Epithelial cell of prostate (primary cell): ENCODE measurements around the gene NOL12.
A peak's percentile ranks its signal among the peaks of the same experiment; 100 is the strongest.
"Not testable (repeated sequence)": the region's sequence is repeated elsewhere in the genome, so short reads cannot be mapped to it uniquely, and the experiment has no call there.

Experiments used
- DNase-seq: peaks from one replicate; pipeline ENCODE4 v3.0.0-alpha.2; 2011; ENCODE audit warnings: low read depth, low spot score
- H3K27ac ChIP-seq: fragments of 450-650 bp; 2 replicates; pipeline ENCODE4 v1.5.1; 2017; ENCODE audit warnings: mild to moderate bottlenecking

Gene NOL12

DNA sequence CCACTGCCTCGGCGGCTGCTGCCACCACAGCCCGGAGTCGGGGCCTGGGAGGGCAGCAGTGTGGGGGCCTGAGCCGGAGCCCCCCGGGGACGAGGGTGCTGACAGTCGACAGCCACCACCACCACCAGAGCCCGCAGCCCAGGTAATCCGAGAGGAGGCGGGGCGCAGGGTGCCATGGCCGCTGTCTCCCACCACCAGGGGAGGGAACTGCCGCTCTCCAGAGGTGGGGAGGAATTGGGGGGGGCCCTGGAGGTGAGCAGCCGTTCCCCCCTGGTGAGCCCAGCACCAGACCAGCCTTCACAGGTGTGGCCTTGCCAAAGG is 23.3 kb downstream of the NOL12 start:
- DNase-seq = no peak

DNA sequence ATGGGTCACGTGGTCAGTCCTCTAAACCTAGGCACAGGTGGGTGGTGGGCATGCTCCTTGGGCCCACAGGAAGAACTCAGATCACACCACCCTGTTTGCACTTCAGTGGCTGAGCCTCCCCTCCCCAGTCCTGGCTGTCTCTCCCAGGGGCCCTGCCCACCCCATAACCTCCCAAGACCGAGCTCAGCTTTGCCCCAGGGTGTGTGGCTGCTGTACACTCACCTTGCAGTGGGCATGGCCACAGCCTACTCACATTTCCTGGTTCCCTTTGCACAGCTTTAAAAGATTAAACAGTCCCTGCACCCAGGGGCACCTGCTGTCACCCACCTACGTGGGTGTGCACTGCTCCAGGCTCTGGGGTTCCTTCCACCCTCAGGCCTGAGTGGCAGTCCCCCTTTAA is 24.5 kb downstream of the NOL12 start:
- no peak for DNase-seq
- H3K27ac ChIP-seq = no peak overlapping the region

More for the DNA sequence above, 23.3 kb downstream of the NOL12 start:
- H3K27ac ChIP-seq = no peak overlapping the region

DNA sequence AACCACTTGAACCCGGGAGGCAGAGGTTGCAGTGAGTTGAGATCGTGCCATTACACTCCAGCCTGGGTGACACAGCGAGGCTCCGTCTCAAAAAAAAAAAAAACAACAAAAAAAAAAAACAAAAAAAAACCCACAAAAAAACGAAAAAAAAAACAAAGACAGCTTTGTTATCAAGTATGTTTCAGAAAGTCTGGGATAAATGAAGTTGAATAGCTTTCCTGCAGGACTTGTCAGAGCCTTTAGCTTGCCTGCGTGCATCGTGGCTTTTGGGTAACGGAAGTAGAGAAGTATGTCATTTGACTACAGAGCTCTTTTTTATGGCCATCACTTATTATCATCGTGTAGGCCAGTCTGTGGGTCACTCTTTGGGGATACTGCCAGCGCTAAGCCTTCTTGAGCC is 25.3 kb downstream of the NOL12 start:
- H3K27ac ChIP-seq = no peak overlapping the region
- no peak for DNase-seq

GRCh38 chr22:37713761-37714160 is 27.6 kb downstream of the NOL12 start:
- H3K27ac ChIP-seq = no peak overlapping the region
- DNase-seq = no peak

DNA sequence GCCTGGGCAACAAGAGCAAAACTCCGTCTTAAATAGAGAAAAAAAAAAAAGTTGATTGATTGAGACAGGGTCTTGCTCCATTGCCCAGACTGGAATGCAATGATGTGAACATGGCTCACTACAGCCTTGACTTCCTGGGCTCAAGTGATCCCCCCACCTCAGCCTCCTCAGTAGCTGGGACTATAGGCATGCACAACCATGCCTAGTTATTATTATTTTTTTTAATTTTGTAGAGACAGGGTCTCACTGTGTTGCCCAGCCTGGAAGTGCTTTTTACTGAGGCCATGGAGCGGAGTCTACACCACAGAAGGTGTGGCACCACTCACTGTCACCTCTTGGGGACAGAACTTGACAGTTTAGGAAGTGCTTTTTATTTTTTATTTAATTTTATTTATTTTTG is 28.5 kb downstream of the NOL12 start:
- H3K27ac ChIP-seq = no peak overlapping the region
- DNase-seq = no peak

- H3K27ac ChIP-seq = no peak overlapping the region
- DNase-seq = no peak
These were observed 29.6 kb downstream of the NOL12 start for GRCh38 chr22:37715760-37716159.

DNA sequence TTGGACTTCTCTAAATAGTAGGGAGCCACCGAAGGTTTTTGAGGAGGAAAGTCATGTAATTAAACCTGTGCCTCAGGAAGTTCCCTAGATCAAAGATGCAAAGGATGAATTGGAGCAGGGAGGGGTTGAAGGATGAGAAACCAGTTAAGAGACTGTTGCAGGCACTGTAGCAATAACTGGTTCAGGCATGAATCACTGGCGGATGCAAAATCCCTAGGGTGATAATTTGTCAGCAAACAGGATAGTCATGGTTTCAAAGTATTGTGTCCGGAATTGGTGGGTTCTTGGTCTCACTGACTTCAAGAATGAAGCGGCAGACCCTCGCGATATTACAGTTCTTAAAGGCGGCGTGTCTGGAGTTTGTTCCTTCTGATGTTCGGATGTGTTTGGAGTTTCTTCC is 30.6 kb downstream of the NOL12 start:
- DNase-seq = peak; percentile 29
- no peak overlapping the region for H3K27ac ChIP-seq

DNA sequence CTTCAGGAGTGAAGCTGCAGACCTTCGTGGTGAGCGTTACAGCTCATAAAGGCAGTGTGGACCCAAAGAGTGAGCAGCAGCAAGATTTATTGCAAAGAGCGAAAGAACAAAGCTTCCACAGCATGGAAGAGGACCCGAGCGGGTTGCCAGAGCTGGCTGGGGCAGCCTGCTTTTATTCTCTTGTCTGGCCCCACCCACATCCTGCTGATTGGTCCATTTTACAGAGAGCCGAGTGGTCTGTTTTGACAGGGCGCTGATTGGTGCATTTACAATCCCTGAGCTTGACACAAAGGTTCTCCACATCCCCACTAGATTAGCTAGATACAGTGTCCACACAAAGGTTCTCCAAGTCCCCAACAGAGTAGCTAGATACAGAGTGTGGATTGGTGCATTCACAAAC is 31.1 kb downstream of the NOL12 start:
- not testable (repeated sequence) for DNase-seq, H3K27ac ChIP-seq

DNA sequence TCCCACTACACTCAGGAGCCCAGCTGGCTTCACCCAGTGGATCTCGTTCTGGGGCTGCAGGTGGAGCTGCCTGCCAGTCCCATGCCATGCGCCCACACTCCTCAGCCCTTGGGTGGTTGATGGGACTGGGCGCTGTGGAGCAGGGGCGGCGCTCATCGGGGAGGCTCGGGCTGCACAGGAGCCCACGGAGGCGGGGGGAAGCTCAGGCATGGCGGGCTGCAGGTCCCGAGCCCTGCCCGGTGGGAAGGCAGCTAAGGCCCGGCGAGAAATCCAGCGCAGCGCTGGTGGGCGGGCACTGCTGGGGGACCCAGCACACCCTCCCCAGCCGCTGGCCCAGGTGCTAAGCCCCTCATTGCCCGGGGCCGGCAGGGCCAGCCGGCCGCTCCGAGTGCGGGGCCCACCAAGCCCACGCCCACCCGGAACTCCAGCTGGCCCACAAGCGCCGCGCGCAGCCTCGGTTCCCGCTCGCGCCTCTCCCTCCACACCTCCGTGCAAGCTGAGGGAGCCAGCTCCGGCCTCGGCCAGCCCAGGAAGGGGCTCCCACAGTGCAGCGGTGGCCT is 31.7 kb downstream of the NOL12 start:
- not testable (repeated sequence) for H3K27ac ChIP-seq, DNase-seq

DNA sequence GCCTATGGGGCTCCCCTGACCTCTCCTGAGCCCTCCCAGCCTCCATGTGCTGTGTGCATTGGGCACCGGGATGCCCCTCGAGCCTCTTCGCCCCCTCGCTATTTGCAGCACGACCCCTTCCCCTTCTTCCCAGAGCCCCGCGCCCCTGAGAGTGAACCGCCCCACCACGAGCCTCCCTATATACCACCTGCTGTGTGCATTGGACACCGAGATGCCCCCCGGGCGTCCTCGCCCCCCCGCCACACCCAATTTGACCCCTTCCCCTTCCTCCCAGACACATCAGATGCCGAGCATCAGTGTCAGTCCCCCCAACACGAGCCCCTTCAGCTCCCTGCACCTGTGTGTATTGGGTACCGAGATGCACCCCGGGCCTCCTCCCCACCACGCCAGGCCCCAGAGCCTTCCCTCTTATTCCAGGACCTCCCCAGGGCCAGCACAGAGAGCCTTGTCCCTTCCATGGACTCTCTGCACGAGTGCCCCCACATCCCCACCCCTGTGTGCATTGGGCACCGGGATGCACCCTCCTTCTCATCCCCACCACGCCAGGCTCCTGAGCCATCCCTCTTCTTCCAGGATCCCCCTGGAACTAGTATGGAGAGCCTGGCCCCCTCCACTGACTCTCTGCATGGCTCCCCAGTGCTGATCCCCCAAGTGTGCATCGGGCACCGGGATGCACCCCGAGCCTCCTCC is 39.6 kb downstream of the NOL12 start:
- no peak for DNase-seq
- no peak overlapping the region for H3K27ac ChIP-seq

- DNase-seq = no peak
- H3K27ac ChIP-seq = no peak overlapping the region
These were observed 40.2 kb downstream of the NOL12 start for GRCh38 chr22:37726241-37726887.

DNA sequence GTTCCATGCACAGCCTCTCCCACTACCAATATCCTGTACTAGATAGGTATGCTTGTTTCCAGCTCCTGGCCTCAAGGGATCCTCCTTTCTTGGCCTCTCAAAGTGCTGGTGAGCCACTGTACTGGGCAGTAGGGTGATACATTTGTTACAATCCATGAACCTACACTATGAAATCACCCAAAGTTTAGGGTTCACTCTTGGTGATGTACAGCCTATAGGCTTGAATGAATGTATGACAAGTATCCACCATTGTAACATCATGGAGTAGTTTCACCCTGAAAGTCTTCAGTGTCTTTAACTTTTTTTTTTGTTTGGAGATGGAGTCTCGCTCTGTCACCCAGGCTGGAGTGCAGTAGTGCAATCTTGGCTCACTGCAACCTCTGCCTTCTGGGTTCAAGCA is 42.5 kb downstream of the NOL12 start:
- DNase-seq = no peak
- H3K27ac ChIP-seq = no peak overlapping the region

- DNase-seq = no peak
- H3K27ac ChIP-seq = no peak overlapping the region
These were observed 45.8 kb downstream of the NOL12 start for GRCh38 chr22:37731804-37732471.

DNA sequence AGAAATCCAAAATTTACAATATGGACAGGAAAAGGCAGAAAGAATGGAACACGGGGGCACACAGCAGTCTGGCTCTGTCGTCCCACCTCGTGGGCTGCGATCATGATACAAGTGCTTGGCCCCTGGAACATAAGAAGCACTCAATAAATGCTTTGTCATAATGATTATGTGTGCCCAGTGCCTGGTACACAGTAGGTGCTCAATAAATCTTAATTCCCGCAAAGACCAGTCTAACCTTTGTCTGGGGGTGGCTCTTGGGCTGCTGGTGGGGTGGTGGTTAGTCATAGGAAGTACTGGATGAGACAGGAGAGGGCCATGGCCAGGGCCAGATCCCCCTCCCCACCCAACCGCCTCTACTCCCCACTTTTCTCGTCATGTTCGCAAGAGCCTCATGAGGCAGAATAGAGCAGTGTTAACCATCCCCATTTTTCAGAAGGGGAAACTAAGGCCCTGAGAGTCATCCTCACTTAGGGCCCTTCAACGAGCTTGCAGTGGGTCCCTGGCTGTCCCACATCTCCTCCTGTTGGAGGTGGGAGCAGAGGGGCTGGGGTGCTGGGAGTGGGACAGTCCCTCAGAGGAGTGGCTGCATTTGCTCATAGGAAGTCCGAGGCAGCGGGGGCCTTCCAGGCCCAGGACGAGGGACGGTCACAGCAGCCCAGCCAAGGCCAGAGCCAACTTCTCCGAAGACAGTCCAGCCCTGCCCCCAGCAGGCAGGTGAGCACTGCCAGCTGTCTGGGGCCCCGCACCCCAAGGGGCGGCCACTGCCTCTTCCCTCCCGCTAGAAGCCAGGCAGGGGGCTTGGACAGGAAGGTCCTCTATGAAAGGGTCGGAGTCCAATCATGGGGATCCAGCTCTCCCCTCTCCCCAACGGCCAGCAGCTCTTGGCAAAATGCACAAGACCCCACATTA is 46.8 kb downstream of the NOL12 start:
- H3K27ac ChIP-seq = no peak overlapping the region
- no peak for DNase-seq

- no peak overlapping the region for H3K27ac ChIP-seq
- DNase-seq = no peak
These were observed 47.7 kb downstream of the NOL12 start for GRCh38 chr22:37733625-37734401.

DNA sequence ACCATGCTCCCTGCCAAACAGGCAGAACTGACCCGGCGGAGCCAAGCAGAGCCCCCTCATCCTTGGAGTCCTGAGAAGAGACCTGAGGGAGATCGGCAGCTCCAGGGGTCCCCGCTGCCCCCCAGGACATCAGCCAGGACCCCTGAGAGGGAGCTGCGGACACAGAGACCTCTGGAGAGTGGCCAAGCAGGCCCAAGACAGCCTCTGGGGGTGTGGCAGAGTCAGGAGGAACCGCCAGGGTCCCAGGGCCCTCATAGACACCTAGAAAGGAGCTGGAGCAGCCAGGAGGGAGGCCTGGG is 48.2 kb downstream of the NOL12 start:
- DNase-seq = no peak
- no peak overlapping the region for H3K27ac ChIP-seq

GRCh38 chr22:37734964-37735451 is 48.9 kb downstream of the NOL12 start:
- no peak for DNase-seq
- no peak overlapping the region for H3K27ac ChIP-seq

DNA sequence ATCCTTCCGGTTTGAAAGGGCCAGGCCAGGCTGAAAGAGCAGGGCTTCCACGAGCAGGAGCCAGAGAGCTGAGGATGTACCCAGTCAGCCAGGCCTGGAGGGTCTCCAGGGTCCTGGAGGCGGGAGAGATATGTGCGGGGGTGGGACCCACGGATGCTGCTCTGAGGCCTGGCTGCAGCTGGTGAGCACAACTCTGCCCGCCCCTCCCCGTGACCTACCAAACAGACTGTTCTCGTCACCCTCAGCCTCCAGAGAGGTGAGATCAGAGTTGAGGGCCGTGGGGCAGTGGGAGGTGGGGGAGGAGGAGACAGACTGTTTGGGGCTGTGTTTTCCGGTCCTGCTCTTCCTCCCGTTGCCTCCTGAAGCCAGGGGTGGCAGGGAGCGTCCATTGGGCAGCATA is 52.9 kb downstream of the NOL12 start:
- DNase-seq = no peak
- H3K27ac ChIP-seq = no peak overlapping the region

GRCh38 chr22:37739611-37740049 is 53.5 kb downstream of the NOL12 start:
- DNase-seq = no peak

More at GRCh38 chr22:37739611-37740049, 53.5 kb downstream of the NOL12 start:
- no peak overlapping the region for H3K27ac ChIP-seq
